T-helper 1 cell (primary cell): ENCODE measurements around the gene DOHH.
A peak's percentile ranks its signal among the peaks of the same experiment; 100 is the strongest.
"Not testable (repeated sequence)": the region's sequence is repeated elsewhere in the genome, so short reads cannot be mapped to it uniquely, and the experiment has no call there.

Experiments
- DNase-seq, 5 donors: peaks; one replicate each; pipeline ENCODE4 v3.0.0-alpha.2; 2012 to 2020

Gene DOHH

GRCh38 chr19:3518659-3519058 lies 18.2 kb upstream of the DOHH start:
- no peak for DNase-seq

- DNase-seq: no peak
Observed at GRCh38 chr19:3518255-3518654, 17.8 kb upstream of the DOHH start.

DNA sequence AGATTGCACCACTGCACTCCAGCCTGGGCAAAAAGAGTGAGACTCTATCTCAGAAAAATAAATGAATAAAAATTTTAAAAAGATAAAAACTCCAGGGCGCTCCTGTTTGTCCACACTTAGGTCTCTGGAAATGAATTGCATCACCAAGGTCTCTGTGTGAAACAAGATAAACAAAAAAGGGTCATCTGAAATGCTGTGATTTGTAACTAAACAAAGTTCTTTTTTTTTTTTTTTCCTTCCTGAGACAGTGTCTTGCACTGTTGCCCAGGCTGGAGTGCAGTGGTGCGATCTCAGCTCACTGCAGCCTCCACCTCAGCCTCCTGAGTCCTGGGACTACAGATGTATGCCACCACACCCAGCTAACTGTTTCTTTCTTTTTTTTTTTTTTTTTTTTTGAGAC lies 17.2 kb upstream of the DOHH start:
- no peak for DNase-seq

DNA sequence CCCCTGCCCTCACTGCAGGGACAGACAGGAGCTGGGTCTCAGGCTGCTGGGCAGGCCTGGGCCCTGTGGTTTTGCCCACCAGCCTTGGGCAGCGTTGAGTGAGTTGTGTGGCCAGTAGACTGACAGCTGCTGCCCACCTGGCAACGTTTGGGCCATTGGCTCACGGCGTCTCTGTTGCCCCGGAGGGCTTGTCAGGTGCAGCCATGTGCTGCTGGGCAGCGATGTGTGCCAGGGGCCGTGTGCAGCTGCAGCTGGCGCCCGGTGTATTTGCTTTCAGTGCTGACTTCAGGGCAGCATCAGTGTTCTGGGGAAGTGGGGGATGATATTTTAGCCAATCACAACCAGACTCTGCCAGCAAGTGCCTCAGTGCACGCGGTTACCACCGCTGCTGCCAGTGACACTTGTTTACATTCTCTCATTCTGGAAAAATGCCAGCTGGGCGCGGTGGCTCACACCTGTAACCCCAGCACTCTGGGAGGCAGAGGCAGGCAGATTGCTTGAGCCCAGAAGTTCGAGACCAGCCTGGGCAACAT lies 16.3 kb upstream of the DOHH start:
- DNase-seq: peak in 3 of 5 donors; percentile 31 to 51 (median 43)

DNA sequence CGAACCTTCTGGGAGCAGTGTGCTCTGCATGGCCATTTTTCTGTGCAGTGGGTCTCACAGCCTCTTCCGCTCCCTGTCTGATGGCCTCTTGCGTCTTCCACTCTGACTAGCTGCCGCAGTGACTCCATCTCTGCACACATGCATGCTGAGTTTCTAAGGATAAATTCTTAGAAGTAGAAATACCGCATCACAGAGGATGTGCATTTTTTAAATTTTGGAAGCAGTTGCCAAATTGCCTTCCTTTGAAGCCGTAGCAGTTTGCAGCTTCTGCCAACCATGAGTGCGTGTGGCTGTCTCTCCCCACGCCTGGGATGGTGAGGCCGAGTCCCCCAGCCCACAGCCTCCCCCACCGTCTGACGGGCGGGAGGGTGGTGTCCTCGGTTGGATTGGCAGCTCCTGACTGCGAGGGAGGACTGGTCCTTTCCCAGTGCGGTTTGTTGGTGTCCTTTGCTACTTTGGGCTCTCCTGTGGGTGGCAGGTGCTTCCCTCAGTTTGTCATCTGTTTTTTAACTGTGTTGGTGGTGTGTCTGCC lies 15.5 kb upstream of the DOHH start:
- no peak for DNase-seq

GRCh38 chr19:3514930-3515329 lies 14.5 kb upstream of the DOHH start:
- DNase-seq: no peak

DNA sequence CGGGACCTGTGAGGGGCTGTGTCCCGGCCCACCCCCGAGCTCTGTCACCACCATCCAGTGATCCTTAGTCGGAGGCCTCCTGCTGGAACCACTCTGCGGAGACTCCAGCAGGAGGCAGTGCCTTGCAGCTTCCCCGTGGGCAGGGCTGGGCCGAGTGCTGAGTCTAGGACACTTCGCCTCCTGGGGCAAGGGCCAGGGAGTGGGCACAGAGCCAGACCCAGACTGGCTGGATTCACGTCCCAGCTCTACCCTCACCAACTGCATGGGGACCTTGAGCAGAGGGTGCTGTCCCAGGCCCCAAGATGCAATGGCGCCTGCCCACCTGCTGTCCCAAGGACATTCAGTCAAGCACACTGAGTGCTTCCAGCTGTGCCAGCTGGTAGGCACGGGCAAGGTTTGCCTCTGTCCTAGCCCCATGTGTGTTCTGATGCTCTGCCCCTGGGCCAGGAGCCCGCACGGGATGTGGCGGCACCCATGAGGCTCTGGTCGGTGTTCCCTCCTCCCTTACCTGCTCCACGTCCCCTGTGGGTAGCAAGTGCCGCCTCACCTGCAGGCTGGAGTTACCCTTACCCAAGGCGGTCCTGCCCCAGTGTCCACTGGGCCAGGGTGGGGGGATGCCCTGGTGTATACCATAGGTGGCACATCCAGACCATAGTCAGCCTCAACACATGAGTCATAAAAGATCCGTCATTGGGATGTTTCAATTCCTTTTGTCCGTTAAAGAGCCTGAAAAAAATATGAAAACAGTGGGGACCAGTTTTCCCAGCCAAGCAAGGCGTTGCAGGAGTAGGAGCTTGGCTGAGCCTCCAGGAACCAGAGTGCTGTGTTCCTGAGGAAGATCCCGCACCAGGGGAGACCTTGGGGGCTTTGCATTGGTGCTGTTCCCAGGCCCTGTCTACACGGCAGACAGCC lies 13.0 kb upstream of the DOHH start:
- DNase-seq: no peak

- no peak for DNase-seq
Observed at GRCh38 chr19:3512562-3513228, 12.2 kb upstream of the DOHH start.

- DNase-seq: no peak
Observed at GRCh38 chr19:3511506-3512251, 11.2 kb upstream of the DOHH start.

GRCh38 chr19:3510727-3511126 lies 10.3 kb upstream of the DOHH start:
- DNase-seq: no peak

DNA sequence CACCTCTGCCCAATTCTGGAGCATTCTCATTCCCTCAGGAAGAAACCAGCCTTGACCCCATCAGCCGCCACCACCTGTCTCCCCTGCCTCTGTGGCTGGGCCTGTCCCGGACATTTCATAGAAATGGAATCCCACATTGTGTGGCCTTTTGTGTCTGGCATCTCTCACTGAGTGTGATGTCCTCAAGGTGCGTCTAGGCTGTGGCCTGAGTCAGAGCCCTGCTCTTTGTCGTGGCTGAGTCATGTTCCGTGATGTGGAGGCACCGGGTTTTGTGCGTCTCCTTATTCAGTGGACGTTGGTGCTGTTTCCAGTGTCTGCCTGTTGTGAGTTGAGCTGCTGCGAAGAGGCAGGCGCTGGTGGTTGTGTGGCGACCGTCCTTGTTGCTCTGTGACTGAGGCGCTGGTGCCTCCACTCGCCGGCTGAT lies 9.1 kb upstream of the DOHH start:
- DNase-seq: no peak

DNA sequence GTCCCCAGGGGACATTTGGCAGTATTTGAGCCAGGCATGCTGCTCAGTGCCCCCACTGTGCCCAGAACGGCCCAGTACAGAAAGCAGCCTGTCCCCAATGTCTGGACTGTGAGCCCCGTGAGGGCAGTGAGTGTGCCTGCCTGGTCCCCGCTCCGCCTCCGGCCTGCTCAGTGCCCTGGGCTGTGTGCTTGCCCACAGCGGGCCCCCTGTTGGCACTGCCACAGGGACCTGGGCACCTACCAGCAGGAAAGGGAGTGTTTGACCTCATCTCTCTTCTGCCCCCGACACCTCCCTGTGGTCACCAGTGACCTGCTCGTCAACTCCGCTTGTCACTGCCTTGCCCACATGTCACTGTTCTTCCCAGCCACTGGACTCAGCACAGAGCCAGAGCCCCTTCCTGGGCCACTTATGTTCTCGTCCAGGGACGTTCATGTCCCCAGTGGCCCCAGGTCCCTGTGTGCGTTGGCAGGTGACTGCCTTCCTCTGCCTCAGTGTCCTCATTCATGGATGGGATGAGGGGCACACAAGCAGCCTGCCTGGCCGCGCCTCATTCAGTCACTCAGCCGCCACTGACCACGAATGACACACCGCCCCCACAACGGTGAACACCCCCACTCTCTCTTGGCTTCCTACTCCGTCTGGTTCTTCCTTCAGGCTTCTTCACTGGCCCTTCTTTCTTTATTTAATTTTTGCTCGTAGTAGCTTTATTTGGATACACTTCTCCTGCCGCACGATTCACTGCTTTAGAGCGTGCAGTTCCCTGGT lies 8.5 kb upstream of the DOHH start:
- no peak for DNase-seq

- DNase-seq: not testable (repeated sequence)
Observed at GRCh38 chr19:3508121-3508661, 7.7 kb upstream of the DOHH start.

DNA sequence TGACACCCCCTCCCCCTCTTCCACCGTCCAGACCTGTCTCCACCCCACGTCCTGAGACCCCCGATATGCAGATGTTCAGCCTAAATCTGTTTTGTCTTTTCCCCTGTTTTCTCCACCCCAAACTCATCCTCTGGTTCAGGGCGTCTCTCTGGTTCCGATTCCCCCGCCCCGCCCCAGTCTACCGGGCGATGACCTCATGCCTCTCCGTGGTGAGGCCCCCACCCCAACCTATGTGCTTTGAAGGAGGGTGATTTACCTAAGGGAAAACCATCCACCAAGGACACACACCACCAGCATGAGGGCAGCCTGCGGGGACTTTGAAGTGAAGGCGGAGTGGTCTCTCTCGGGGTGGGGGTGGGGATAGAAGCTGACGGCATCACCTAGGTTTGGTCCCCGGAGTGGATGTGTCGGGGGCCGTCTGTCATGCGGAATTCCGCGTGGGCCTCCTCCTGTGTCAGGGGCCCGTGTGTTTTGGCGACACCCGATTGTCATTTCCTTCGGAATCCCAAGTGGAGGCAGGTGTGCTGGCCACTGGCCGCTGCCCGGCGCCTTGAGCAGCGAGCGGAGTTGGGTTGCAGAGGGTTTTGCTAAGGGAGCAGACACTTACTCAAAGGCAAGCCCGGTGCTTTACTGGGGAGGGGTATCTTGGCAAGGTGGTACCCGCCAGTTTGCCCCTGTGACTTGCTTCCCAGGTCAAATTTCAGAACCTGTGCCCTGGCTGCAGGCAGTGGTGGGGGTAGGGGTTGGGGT lies 7.1 kb upstream of the DOHH start:
- peak in 2 of 5 donors; percentile 15 to 44 for DNase-seq

GRCh38 chr19:3506384-3507340 lies 6.2 kb upstream of the DOHH start:
- peak in 3 of 5 donors; percentile 27 to 32 (median 29) for DNase-seq

GRCh38 chr19:3505598-3506383 lies 5.3 kb upstream of the DOHH start, which contains the start of gene FZR1:
Gene FZR1, plus strand, starts transcription at chr19:3506311. Its CDS starts 16,679 bp downstream, at chr19:3522990.
- peak; percentile 99 to 100 (median 100) for DNase-seq

- DNase-seq: no peak
Observed at GRCh38 chr19:3504735-3505134, 4.3 kb upstream of the DOHH start.

GRCh38 chr19:3503036-3503572 lies 2.6 kb upstream of the DOHH start:
- no peak for DNase-seq
